ENCODE data around the gene NTM. TPM values are rescaled to one million over a fixed set of nuclear protein-coding genes. Genes with fewer than 3 reads are reported as not detected.

Gene NTM
- total and polyA plus RNA-seq, 2 experiments from 2014 or later = 1.1 to 1.7 TPM

GRCh38 chr11:132137289-132137980 is 767.0 kb downstream of the NTM start:
- Histone ChIP-seq H3K27me3 (peaks cover 4% of the 10 kb centered on the region), H3K4me3 (no peak overlapping the region), H3K36me3 (no peaks in the 10 kb centered on the region), H3K4me1 (ENCODE audit: low read depth) (no peaks in the 10 kb centered on the region), H3K27ac (no peak overlapping the region), H3K9me3 (ENCODE audit: low read depth) (no peaks in the 10 kb centered on the region)
- DNase-seq (ENCODE audit: low read depth in 1 of 2, low spot score in 1 of 2) = no peak
- TF ChIP-seq CTCF (IDR thresholded peaks at IDR 0.05; ENCODE audit: low read depth, low read length) = no peak

GRCh38 chr11:132137981-132138313 is 767.5 kb downstream of the NTM start:
- Histone ChIP-seq H3K9me3 (ENCODE audit: low read depth) (no peaks in the 10 kb centered on the region), H3K4me1 (ENCODE audit: low read depth) (no peaks in the 10 kb centered on the region), H3K27me3 (peaks cover 4% of the 10 kb centered on the region), H3K27ac (no peak overlapping the region), H3K36me3 (no peaks in the 10 kb centered on the region), H3K4me3 (no peak overlapping the region)
- TF ChIP-seq CTCF (IDR thresholded peaks at IDR 0.05; ENCODE audit: low read depth, low read length) = no peak
- no peak for DNase-seq (ENCODE audit: low read depth in 1 of 2, low spot score in 1 of 2)

GRCh38 chr11:132139181-132139580 is 768.8 kb downstream of the NTM start:
- Histone ChIP-seq H3K9me3 (ENCODE audit: low read depth) (no peaks in the 10 kb centered on the region), H3K27me3 (peaks cover 9% of the 10 kb centered on the region), H3K27ac (no peak overlapping the region), H3K36me3 (no peaks in the 10 kb centered on the region), H3K4me1 (ENCODE audit: low read depth) (no peaks in the 10 kb centered on the region), H3K4me3 (no peak overlapping the region)
- no peak for DNase-seq (ENCODE audit: low read depth in 1 of 2, low spot score in 1 of 2)
- no peak for TF ChIP-seq CTCF (IDR thresholded peaks at IDR 0.05; ENCODE audit: low read depth, low read length)

- H3K4me1 ChIP-seq (ENCODE audit: low read depth) = no peaks in the 10 kb centered on the region
- no peaks in the 10 kb centered on the region for H3K9me3 ChIP-seq (ENCODE audit: low read depth)
- no peak overlapping the region for H3K27ac ChIP-seq
- peak in 1 of 2 donors; percentile 10 for DNase-seq (ENCODE audit: low read depth in 1 of 2, low spot score in 1 of 2)
- peaks cover 11% of the 10 kb centered on the region for H3K27me3 ChIP-seq
- no peak overlapping the region for H3K4me3 ChIP-seq
- no peak for TF ChIP-seq CTCF (IDR thresholded peaks at IDR 0.05; ENCODE audit: low read depth, low read length)
- no peaks in the 10 kb centered on the region for H3K36me3 ChIP-seq
Observed at GRCh38 chr11:132140056-132140455, 769.6 kb downstream of the NTM start.

GRCh38 chr11:132142121-132142520 is 771.7 kb downstream of the NTM start:
- no peak for DNase-seq (ENCODE audit: low read depth in 1 of 2, low spot score in 1 of 2)
- TF ChIP-seq CTCF (IDR thresholded peaks at IDR 0.05; ENCODE audit: low read depth, low read length) = no peak
- peaks cover 16% of the 10 kb centered on the region for H3K27me3 ChIP-seq

More at GRCh38 chr11:132142121-132142520, 771.7 kb downstream of the NTM start:
- no peaks in the 10 kb centered on the region for H3K4me1 ChIP-seq (ENCODE audit: low read depth)
- no peak overlapping the region for H3K4me3 ChIP-seq
- H3K9me3 ChIP-seq (ENCODE audit: low read depth) = no peaks in the 10 kb centered on the region
- no peaks in the 10 kb centered on the region for H3K36me3 ChIP-seq
- no peak overlapping the region for H3K27ac ChIP-seq
